PC-3 (cell line): Measurements from ENCODE around the gene VPS50. TPM values are rescaled to one million over a fixed set of nuclear protein-coding genes. Genes with fewer than 3 reads are reported as not detected.

Experiments used
- ATAC-seq: fragments of 200-7000 bp; cut with Tn5 transposase; 2 replicates; pipeline ENCODE4 v1.9.1; 2020; ENCODE audit warnings: mild to moderate bottlenecking, moderate library complexity
- BruUV-seq: library from RNA; stranded (reverse); fragments of 400-500 nt; replicated peaks from 2 replicates; lab custom pipeline; 2021; lab: Mats Ljungman, UMichigan
- CTCF ChIA-PET: fragments of 300-600 bp; sonication (Branson Sonifier 250); formaldehyde crosslinking; loops from one replicate; lab custom pipeline; 2022; ENCODE audit warnings: antibody characterized with exemption; lab: Charles Lee
- POLR2A ChIA-PET: fragments of 300-600 bp; sonication (Branson Sonifier 250); formaldehyde crosslinking; loops from one replicate; lab custom pipeline; 2022; ENCODE audit warnings: antibody characterized with exemption; ENCODE audit not compliant: unreplicated experiment; lab: Charles Lee
- DNase-seq: peaks from one replicate; pipeline ENCODE4 v3.0.0-alpha.2; 2015
- H2AFZ ChIP-seq: fragments of 300-600 bp; sonication (generic); 2 replicates; pipeline ENCODE4 v1.6.0; 2016; ENCODE audit warnings: antibody characterized with exemption, low read length
- H3F3A ChIP-seq: fragments of 300-600 bp; sonication (generic); one replicate; pipeline ENCODE4 v1.6.0; 2017; ENCODE audit warnings: antibody characterized with exemption, low read length, control low read depth, mild to moderate bottlenecking; ENCODE audit not compliant: unreplicated experiment
- H3K27ac ChIP-seq: fragments of 300-600 bp; sonication (generic); 2 replicates; pipeline ENCODE4 v1.5.1; 2016; ENCODE audit warnings: mild to moderate bottlenecking, low read length
- H3K27me3 ChIP-seq: fragments of 300-600 bp; sonication (generic); 2 replicates; pipeline ENCODE4 v1.6.1; 2016; ENCODE audit warnings: low read length, mixed read lengths
- H3K36me3 ChIP-seq: fragments of 300-600 bp; sonication (generic); 2 replicates; pipeline ENCODE4 v1.6.1; 2016; ENCODE audit warnings: low read depth, mixed run types, low read length, mixed read lengths
- H3K4me1 ChIP-seq: fragments of 300-600 bp; sonication (generic); 2 replicates; pipeline ENCODE4 v1.5.1; 2016; ENCODE audit warnings: low read length; ENCODE audit not compliant: insufficient read depth
- H3K4me2 ChIP-seq: fragments of 300-600 bp; sonication (generic); 2 replicates; pipeline ENCODE4 v1.6.0; 2016; ENCODE audit warnings: low read length
- H3K4me3 ChIP-seq: fragments of 300-600 bp; sonication (generic); 2 replicates; pipeline ENCODE4 v1.5.1; 2016; ENCODE audit warnings: mild to moderate bottlenecking, low read length, mixed read lengths
- H3K79me2 ChIP-seq: fragments of 300-600 bp; sonication (generic); 2 replicates; pipeline ENCODE4 v1.6.1; 2017; ENCODE audit warnings: low read length, mixed read lengths
- H3K9ac ChIP-seq: fragments of 300-600 bp; sonication (generic); 2 replicates; pipeline ENCODE4 v1.6.0; 2016; ENCODE audit warnings: mild to moderate bottlenecking, low read length
- H3K9me2 ChIP-seq: fragments of 300-600 bp; sonication (generic); replicated peaks from 2 replicates; pipeline ENCODE4 v1.6.1; 2016; ENCODE audit warnings: mixed run types, low read length, mixed read lengths
- H3K9me3 ChIP-seq: fragments of 300-600 bp; sonication (generic); 2 replicates; pipeline ENCODE4 v1.6.1; 2016; ENCODE audit warnings: low read length, mixed read lengths
- H4K20me1 ChIP-seq: fragments of 300-600 bp; sonication (generic); 2 replicates; pipeline ENCODE4 v1.6.1; 2016; ENCODE audit warnings: low read length, mixed read lengths
- EZH2 ChIP-seq: fragments of 300-600 bp; sonication (generic); IDR thresholded peaks from one replicate; pipeline ENCODE4 v1.6.1; 2017; ENCODE audit warnings: antibody characterized with exemption, mild to moderate bottlenecking, low read length; ENCODE audit not compliant: unreplicated experiment
- EZH2phosphoT487 ChIP-seq: fragments of 300-600 bp; sonication (generic); IDR thresholded peaks from 2 replicates; pipeline ENCODE4 v1.6.1; 2018; ENCODE audit warnings: mild to moderate bottlenecking, antibody characterized with exemption, low read length, borderline replicate concordance
- intact Hi-C: fragments of 100-400 bp; cut with micrococcal nuclease; formaldehyde crosslinking; loops from 2 replicates; pipeline ENCODE4 v1.9.0; 2023
- total RNA-seq: library from RNA; depleted of rRNA; stranded (reverse); fragments of >200 nt; gene quantifications from 2 replicates; pipeline ENCODE4 v1.2.3, GENCODE V29; 2014
- TF ChIP-seq, protein P1 (sequence below): fragments of 300-600 bp; sonication (generic); conservative IDR thresholded peaks from 2 replicates; pipeline ENCODE4 v1.5.1; 2017; ENCODE audit warnings: antibody characterized with exemption, low read depth, mild to moderate bottlenecking, low read length

The VPS50 gene
- total RNA-seq, 1 experiment from 2014 or later, result 16.7 TPM

DNA sequence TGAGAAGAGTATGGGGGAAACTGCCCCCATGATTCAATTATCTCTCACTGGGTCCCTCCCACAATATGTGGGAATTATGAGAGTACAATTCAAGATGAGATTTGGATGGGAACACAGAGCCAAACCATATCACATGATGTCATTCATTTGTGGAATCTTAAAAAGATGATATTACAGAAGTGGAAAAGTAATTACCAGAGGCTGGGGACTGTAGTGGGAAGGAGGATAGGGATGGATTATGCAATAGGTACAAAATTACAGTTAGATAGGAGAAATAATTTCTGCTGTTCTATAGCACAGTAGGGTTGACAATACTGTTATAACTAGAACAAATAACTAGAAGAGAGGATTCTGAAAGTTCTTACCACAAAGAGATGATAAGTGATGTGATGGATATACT lies 141.4 kb downstream of the VPS50 start:
- no peak overlapping the region for H3K4me2 ChIP-seq
- H2AFZ ChIP-seq, result no peak overlapping the region
- no peaks in the 10 kb centered on the region for H3K9me2 ChIP-seq
- no TSS peak for BruUV-seq
- ATAC-seq (no peak), DNase-seq (no peak)
- H3K9me3 ChIP-seq, result no peaks in the 10 kb centered on the region
- H3K4me1 ChIP-seq, result no peaks in the 10 kb centered on the region
- H3K36me3 ChIP-seq, result no peaks in the 10 kb centered on the region
- TF ChIP-seq, protein P1, sequence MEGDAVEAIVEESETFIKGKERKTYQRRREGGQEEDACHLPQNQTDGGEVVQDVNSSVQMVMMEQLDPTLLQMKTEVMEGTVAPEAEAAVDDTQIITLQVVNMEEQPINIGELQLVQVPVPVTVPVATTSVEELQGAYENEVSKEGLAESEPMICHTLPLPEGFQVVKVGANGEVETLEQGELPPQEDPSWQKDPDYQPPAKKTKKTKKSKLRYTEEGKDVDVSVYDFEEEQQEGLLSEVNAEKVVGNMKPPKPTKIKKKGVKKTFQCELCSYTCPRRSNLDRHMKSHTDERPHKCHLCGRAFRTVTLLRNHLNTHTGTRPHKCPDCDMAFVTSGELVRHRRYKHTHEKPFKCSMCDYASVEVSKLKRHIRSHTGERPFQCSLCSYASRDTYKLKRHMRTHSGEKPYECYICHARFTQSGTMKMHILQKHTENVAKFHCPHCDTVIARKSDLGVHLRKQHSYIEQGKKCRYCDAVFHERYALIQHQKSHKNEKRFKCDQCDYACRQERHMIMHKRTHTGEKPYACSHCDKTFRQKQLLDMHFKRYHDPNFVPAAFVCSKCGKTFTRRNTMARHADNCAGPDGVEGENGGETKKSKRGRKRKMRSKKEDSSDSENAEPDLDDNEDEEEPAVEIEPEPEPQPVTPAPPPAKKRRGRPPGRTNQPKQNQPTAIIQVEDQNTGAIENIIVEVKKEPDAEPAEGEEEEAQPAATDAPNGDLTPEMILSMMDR, result no peak
- TF ChIP-seq EZH2phosphoT487 (no peak), EZH2 (no peak)
- H4K20me1 ChIP-seq, result no peaks in the 10 kb centered on the region
- CTCF ChIA-PET, result no interaction called here
- H3K27me3 ChIP-seq, result 0 out of 2 replicates have a peak, but pooled peaks cover 7% of the 10 kb centered on the region
- no peak overlapping the region for H3K4me3 ChIP-seq
- no peaks in the 10 kb centered on the region for H3K79me2 ChIP-seq
- POLR2A ChIA-PET, result no interaction called here
- no peak overlapping the region for H3K9ac ChIP-seq
- no peaks in the 10 kb centered on the region for H3F3A ChIP-seq
- intact Hi-C loops, result no loop called here
- H3K27ac ChIP-seq, result no peak overlapping the region

DNA sequence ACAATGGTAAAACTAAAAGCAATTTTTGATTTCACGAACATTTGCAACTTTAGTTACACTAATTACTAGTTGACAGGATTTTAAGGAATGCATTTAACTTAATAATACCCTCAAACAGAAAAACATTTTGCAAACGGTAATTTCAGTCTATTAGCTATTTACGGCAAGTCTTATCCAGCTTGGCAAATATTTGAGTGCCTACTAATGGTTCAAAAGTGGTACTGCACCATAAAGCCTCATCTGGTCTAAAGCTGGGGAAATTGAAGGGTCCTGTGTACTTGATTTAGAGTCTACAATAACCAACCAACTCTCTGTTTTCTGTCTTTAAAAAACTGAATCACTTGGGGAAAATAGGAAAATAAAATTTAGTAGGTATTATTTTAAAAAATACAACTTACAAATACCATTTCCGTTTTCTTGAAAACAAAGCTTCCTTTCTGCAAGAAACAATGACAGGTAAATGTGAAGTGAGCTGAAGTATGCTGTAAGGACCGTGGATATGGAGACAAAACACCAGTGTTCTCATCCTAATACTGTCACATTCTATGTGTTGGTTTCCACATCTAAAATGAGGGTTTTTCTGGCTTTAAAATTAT lies 142.3 kb downstream of the VPS50 start:
- H3K27ac ChIP-seq, result no peak overlapping the region
- 0 out of 2 replicates have a peak overlapping the region, but pooled peaks have one; percentile 40 for H3K4me2 ChIP-seq
- ChIA-PET CTCF (interaction anchor here (0.5 to 1.3 kb wide), 7 partner anchors 10 to 203 kb away, joined by 3 to 11 read pairs (median 4); no protein-coding TSS in a partner anchor), POLR2A (interaction anchor here (0.5 to 0.6 kb wide), 4 partner anchors 37 to 778 kb away, joined by 3 to 5 read pairs (median 4); no protein-coding TSS in a partner anchor)
- no peaks in the 10 kb centered on the region for H3F3A ChIP-seq
- H3K9me3 ChIP-seq, result no peaks in the 10 kb centered on the region
- no peak overlapping the region for H2AFZ ChIP-seq
- no peaks in the 10 kb centered on the region for H3K79me2 ChIP-seq
- H3K4me3 ChIP-seq, result no peak overlapping the region
- no TSS peak for BruUV-seq
- intact Hi-C loops, result loop anchor here (1.0 kb wide), 2 partner anchors 129 to 196 kb away; no protein-coding TSS in a partner anchor
- H3K9me2 ChIP-seq, result no peaks in the 10 kb centered on the region
- no peaks in the 10 kb centered on the region for H4K20me1 ChIP-seq
- ATAC-seq (peak; percentile 78), DNase-seq (peak; percentile 59)
- TF ChIP-seq EZH2 (no peak), EZH2phosphoT487 (no peak)
- TF ChIP-seq, protein P1, result peak; percentile 81
- no peaks in the 10 kb centered on the region for H3K4me1 ChIP-seq
- no peaks in the 10 kb centered on the region for H3K36me3 ChIP-seq
- no peak overlapping the region for H3K9ac ChIP-seq
- H3K27me3 ChIP-seq, result 0 out of 2 replicates have a peak, but pooled peaks cover 7% of the 10 kb centered on the region

DNA sequence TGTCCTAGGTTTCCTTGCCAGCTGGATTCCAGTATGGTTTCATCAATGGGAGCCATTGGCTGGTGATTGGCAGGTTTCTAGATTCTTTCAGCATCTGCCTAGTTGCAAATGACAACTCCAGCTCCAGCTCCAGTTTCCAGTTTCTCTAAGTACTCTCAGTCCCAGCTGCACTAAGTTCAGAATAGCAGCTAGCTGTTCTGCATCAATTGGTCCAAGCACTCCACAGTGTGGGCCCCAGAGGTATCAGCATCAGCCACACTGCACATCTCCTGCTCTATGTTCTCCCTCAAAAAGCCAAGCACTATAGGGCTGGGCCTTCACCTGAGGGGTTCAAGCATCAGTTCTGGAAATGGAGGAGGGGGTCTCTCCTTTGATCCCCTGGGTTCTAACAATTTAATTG lies 143.4 kb downstream of the VPS50 start:
- H3K9me2 ChIP-seq, result no peaks in the 10 kb centered on the region
- DNase-seq (no peak), ATAC-seq (no peak)
- no peak overlapping the region for H3K4me3 ChIP-seq
- H3K79me2 ChIP-seq, result no peaks in the 10 kb centered on the region
- no peak overlapping the region for H2AFZ ChIP-seq
- H3F3A ChIP-seq, result no peaks in the 10 kb centered on the region
- TF ChIP-seq EZH2phosphoT487 (no peak), EZH2 (no peak)
- TF ChIP-seq, protein P1, result no peak
- BruUV-seq, result no TSS peak
- no peaks in the 10 kb centered on the region for H3K9me3 ChIP-seq
- no peaks in the 10 kb centered on the region for H3K36me3 ChIP-seq
- no peaks in the 10 kb centered on the region for H4K20me1 ChIP-seq
- intact Hi-C loops, result no loop called here
- no peaks in the 10 kb centered on the region for H3K4me1 ChIP-seq
- 0 out of 2 replicates have a peak, but pooled peaks cover 7% of the 10 kb centered on the region for H3K27me3 ChIP-seq
- ChIA-PET CTCF (no interaction called here), POLR2A (no interaction called here)
- H3K9ac ChIP-seq, result no peak overlapping the region
- no peak overlapping the region for H3K27ac ChIP-seq
- no peak overlapping the region for H3K4me2 ChIP-seq
